Measurements from ENCODE around the gene SLC34A3.

DNA sequence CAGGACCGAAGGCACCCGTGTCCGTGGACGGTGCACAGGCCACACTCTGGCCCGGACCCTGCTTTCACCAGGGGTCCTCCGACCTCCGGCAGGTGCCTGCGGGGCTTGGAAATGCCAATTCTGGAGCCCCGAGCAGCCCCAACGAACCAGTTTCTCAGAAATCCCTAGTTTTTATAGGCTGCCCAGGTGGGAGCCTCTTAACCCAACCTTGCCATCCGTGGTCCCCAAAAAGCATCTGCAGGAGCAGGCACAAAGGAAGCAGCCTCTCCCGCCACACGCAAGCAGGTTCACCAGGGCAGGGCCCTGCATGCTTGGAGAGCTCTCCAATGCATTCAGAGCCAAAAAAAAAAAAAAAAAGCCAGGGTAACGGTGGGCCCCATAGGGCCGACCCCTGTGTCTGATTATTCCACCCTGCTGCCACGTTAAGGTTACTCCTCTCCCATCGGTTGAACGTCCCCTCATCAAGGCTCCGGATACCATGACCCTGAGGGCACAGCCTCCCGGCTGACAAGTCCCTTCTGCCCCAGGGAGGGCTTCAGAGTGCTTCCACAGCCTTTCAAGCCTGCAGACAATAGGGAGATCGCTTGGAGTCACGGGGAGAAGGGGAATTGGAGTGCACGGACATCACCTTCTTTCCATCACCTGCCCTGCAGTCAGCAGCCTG, 29.4 kb upstream of the SLC34A3 start:
- TF ChIP-seq, protein P1, sequence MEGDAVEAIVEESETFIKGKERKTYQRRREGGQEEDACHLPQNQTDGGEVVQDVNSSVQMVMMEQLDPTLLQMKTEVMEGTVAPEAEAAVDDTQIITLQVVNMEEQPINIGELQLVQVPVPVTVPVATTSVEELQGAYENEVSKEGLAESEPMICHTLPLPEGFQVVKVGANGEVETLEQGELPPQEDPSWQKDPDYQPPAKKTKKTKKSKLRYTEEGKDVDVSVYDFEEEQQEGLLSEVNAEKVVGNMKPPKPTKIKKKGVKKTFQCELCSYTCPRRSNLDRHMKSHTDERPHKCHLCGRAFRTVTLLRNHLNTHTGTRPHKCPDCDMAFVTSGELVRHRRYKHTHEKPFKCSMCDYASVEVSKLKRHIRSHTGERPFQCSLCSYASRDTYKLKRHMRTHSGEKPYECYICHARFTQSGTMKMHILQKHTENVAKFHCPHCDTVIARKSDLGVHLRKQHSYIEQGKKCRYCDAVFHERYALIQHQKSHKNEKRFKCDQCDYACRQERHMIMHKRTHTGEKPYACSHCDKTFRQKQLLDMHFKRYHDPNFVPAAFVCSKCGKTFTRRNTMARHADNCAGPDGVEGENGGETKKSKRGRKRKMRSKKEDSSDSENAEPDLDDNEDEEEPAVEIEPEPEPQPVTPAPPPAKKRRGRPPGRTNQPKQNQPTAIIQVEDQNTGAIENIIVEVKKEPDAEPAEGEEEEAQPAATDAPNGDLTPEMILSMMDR (IDR thresholded peaks at IDR 0.05) = no peak
- TF ChIP-seq POLR2A (IDR thresholded peaks at IDR 0.05) = no peak

Data from ovary (tissue), 3 donors.